HepG2 (cell line): ENCODE results near the gene KIF2C. TPM values are rescaled to one million over a fixed set of nuclear protein-coding genes. Genes with fewer than 3 reads are reported as not detected.
A peak's percentile ranks its signal among the peaks of the same experiment; 100 is the strongest.

ENCODE experiments used
- CBX5 ChIP-seq: sonication (generic); formaldehyde crosslinking; IDR thresholded peaks from 2 replicates; pipeline ENCODE4 v1.4.0; 2020; ENCODE audit warnings: missing genetic modification reagents, borderline replicate concordance
- FOXO1 ChIP-seq: sonication (generic); formaldehyde crosslinking; IDR thresholded peaks from 2 replicates; pipeline ENCODE4 v1.4.0; 2020; ENCODE audit warnings: missing genetic modification reagents
- HNF4G ChIP-seq, 2 experiments: sonication (generic) in 1 of 2; formaldehyde crosslinking in 1 of 2; IDR thresholded peaks; 2 replicates each; pipeline versions ENCODE4 v1.4.0 to v1.6.1; 2011 to 2020; ENCODE audit warnings: borderline replicate concordance in 2 of 2, low read depth in 2 of 2, mild to moderate bottlenecking in 2 of 2, low read length in 1 of 2, missing genetic modification reagents in 1 of 2, moderate library complexity in 1 of 2
- IRF1 ChIP-seq: sonication (generic); formaldehyde crosslinking; IDR thresholded peaks from 2 replicates; pipeline ENCODE4 v1.4.0; 2020; ENCODE audit warnings: low read depth, mild to moderate bottlenecking, missing genetic modification reagents
- POGK ChIP-seq: sonication (generic); formaldehyde crosslinking; conservative IDR thresholded peaks from 2 replicates; pipeline ENCODE4 v1.8.0; 2022; ENCODE audit warnings: mild to moderate bottlenecking, moderate library complexity, missing genetic modification reagents
- RXRA ChIP-seq: sonication (generic); formaldehyde crosslinking; IDR thresholded peaks from 2 replicates; pipeline ENCODE4 v1.5.1; 2020; ENCODE audit warnings: missing genetic modification reagents
- RXRB ChIP-seq: IDR thresholded peaks from 2 replicates; pipeline ENCODE4 v1.6.1; 2016; ENCODE audit warnings: borderline replicate concordance, missing genetic modification reagents, missing compliant biosample characterization
- SSRP1 ChIP-seq: IDR thresholded peaks from 2 replicates; pipeline ENCODE4 v1.6.1; 2016; ENCODE audit warnings: control low read depth
- XRCC5 ChIP-seq: fragments of 200-400 bp; formaldehyde crosslinking; optimal IDR thresholded peaks from 2 replicates; pipeline ENCODE3; 2017; ENCODE audit warnings: mild to moderate bottlenecking, low read length
- ZNF614 ChIP-seq: IDR thresholded peaks from 2 replicates; pipeline ENCODE4 v1.6.1; 2018; ENCODE audit warnings: missing biosample characterization, missing genetic modification reagents, inconsistent platforms, borderline replicate concordance
- polyA plus RNA-seq, 8 experiments: library from polyadenylated mRNA; depleted of rRNA in 3 of 8; stranded (reverse) in 7 of 8; unstranded in 1 of 8; fragments of >200 nt; fragmentation: Illumina TruSeq in 4 of 8; extraction: Trizol in 4 of 8; gene quantifications; 2 replicates each; pipeline versions ENCODE4 v1.2.1 to v1.2.3, GENCODE V29; 2011 to 2016; ENCODE audit warnings: low read depth in 4 of 8, missing spikeins in 1 of 8, mixed read lengths in 1 of 8; ENCODE audit not compliant: insufficient read depth in 1 of 8
- total RNA-seq, 5 experiments: library from RNA; depleted of rRNA; stranded (reverse); fragments of >200 nt; fragmentation: Illumina TruSeq; extraction: Trizol; gene quantifications; 2 replicates each; pipeline ENCODE4 v1.2.3, GENCODE V29; 2016; ENCODE audit warnings: low read depth in 1 of 5
- TF ChIP-seq, protein P1 (sequence below): sonication (generic); formaldehyde crosslinking; IDR thresholded peaks from 2 replicates; pipeline ENCODE4 v1.4.0; 2020; ENCODE audit warnings: missing genetic modification reagents
- TF ChIP-seq, protein P2 (sequence below): sonication (generic); formaldehyde crosslinking; IDR thresholded peaks from 2 replicates; pipeline ENCODE4 v1.4.0; 2020; ENCODE audit warnings: missing genetic modification reagents, borderline replicate concordance
- TF ChIP-seq, protein P3 (sequence below): sonication (generic); formaldehyde crosslinking; IDR thresholded peaks from 2 replicates; pipeline ENCODE4 v1.4.0; 2020; ENCODE audit warnings: mild to moderate bottlenecking, missing genetic modification reagents
- TF ChIP-seq, protein P4 (sequence below): sonication (generic); formaldehyde crosslinking; IDR thresholded peaks from 2 replicates; pipeline ENCODE4 v1.4.0; 2020; ENCODE audit warnings: mild to moderate bottlenecking, missing genetic modification reagents, borderline replicate concordance

Gene KIF2C
- total and polyA plus RNA-seq, 2 of the 13 experiments (the other 11 are each of a cell fraction or from before 2014, with no cell fraction given), result 29.7 to 53.7 TPM

DNA sequence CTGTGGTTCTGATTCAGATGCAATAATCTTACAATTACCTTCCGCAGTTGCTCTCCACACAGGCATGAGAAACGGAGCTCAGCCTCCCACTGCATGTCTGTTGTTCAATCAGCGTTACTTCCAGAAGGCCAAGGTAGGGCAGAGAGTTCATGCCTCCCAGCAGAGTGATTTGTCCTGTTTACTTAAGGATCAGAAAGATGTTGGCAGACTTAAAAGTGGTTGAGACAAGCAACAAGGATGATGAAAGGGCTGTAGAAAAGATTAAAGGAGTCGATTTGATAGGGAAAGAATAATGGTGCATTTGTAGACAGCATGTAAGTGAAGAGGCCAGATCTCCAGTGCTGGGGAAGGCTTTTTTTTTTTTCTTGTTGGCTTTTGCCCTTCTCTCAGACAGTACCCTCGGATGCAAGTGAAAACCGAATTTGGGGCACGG is 38.5 kb upstream of the KIF2C start (continued):
- TF ChIP-seq POGK (CRISPR knock-in tag), result no peak
- TF ChIP-seq IRF1 (CRISPR knock-in tag), result no peak
- no peak for TF ChIP-seq ZNF614 (CRISPR knock-in tag)
- TF ChIP-seq RXRA (CRISPR knock-in tag), result peak; percentile 87; the same call in 1 of the 2 replicates
- TF ChIP-seq CBX5 (CRISPR knock-in tag), result peak; percentile 55; the same call in 1 of the 2 replicates
- TF ChIP-seq, protein P1, sequence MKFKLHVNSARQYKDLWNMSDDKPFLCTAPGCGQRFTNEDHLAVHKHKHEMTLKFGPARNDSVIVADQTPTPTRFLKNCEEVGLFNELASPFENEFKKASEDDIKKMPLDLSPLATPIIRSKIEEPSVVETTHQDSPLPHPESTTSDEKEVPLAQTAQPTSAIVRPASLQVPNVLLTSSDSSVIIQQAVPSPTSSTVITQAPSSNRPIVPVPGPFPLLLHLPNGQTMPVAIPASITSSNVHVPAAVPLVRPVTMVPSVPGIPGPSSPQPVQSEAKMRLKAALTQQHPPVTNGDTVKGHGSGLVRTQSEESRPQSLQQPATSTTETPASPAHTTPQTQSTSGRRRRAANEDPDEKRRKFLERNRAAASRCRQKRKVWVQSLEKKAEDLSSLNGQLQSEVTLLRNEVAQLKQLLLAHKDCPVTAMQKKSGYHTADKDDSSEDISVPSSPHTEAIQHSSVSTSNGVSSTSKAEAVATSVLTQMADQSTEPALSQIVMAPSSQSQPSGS (CRISPR knock-in tag), result peak; percentile 48; the same call in 1 of the 2 replicates
- TF ChIP-seq, protein P2, sequence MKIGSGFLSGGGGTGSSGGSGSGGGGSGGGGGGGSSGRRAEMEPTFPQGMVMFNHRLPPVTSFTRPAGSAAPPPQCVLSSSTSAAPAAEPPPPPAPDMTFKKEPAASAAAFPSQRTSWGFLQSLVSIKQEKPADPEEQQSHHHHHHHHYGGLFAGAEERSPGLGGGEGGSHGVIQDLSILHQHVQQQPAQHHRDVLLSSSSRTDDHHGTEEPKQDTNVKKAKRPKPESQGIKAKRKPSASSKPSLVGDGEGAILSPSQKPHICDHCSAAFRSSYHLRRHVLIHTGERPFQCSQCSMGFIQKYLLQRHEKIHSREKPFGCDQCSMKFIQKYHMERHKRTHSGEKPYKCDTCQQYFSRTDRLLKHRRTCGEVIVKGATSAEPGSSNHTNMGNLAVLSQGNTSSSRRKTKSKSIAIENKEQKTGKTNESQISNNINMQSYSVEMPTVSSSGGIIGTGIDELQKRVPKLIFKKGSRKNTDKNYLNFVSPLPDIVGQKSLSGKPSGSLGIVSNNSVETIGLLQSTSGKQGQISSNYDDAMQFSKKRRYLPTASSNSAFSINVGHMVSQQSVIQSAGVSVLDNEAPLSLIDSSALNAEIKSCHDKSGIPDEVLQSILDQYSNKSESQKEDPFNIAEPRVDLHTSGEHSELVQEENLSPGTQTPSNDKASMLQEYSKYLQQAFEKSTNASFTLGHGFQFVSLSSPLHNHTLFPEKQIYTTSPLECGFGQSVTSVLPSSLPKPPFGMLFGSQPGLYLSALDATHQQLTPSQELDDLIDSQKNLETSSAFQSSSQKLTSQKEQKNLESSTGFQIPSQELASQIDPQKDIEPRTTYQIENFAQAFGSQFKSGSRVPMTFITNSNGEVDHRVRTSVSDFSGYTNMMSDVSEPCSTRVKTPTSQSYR (CRISPR knock-in tag), result peak; percentile 48; the same call in 1 of the 2 replicates
- peak; percentile 30 for TF ChIP-seq XRCC5
- peak; percentile 87 for TF ChIP-seq RXRB
- peak; percentile 39; the same call in 1 of the 2 replicates for TF ChIP-seq FOXO1 (CRISPR knock-in tag)
- TF ChIP-seq, protein P3, sequence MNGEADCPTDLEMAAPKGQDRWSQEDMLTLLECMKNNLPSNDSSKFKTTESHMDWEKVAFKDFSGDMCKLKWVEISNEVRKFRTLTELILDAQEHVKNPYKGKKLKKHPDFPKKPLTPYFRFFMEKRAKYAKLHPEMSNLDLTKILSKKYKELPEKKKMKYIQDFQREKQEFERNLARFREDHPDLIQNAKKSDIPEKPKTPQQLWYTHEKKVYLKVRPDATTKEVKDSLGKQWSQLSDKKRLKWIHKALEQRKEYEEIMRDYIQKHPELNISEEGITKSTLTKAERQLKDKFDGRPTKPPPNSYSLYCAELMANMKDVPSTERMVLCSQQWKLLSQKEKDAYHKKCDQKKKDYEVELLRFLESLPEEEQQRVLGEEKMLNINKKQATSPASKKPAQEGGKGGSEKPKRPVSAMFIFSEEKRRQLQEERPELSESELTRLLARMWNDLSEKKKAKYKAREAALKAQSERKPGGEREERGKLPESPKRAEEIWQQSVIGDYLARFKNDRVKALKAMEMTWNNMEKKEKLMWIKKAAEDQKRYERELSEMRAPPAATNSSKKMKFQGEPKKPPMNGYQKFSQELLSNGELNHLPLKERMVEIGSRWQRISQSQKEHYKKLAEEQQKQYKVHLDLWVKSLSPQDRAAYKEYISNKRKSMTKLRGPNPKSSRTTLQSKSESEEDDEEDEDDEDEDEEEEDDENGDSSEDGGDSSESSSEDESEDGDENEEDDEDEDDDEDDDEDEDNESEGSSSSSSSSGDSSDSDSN, result peak; percentile 46
- no peak for TF ChIP-seq SSRP1 (CRISPR knock-in tag)
- TF ChIP-seq HNF4G (IDR thresholded peaks at IDR 0.05; ENCODE audit: borderline replicate concordance, low read depth, low read length), result peak; percentile 50; the same call in 1 of the 2 replicates
- TF ChIP-seq HNF4G (CRISPR knock-in tag; IDR thresholded peaks at IDR 0.05; ENCODE audit: borderline replicate concordance, low read depth), result no peak
- TF ChIP-seq, protein P4, sequence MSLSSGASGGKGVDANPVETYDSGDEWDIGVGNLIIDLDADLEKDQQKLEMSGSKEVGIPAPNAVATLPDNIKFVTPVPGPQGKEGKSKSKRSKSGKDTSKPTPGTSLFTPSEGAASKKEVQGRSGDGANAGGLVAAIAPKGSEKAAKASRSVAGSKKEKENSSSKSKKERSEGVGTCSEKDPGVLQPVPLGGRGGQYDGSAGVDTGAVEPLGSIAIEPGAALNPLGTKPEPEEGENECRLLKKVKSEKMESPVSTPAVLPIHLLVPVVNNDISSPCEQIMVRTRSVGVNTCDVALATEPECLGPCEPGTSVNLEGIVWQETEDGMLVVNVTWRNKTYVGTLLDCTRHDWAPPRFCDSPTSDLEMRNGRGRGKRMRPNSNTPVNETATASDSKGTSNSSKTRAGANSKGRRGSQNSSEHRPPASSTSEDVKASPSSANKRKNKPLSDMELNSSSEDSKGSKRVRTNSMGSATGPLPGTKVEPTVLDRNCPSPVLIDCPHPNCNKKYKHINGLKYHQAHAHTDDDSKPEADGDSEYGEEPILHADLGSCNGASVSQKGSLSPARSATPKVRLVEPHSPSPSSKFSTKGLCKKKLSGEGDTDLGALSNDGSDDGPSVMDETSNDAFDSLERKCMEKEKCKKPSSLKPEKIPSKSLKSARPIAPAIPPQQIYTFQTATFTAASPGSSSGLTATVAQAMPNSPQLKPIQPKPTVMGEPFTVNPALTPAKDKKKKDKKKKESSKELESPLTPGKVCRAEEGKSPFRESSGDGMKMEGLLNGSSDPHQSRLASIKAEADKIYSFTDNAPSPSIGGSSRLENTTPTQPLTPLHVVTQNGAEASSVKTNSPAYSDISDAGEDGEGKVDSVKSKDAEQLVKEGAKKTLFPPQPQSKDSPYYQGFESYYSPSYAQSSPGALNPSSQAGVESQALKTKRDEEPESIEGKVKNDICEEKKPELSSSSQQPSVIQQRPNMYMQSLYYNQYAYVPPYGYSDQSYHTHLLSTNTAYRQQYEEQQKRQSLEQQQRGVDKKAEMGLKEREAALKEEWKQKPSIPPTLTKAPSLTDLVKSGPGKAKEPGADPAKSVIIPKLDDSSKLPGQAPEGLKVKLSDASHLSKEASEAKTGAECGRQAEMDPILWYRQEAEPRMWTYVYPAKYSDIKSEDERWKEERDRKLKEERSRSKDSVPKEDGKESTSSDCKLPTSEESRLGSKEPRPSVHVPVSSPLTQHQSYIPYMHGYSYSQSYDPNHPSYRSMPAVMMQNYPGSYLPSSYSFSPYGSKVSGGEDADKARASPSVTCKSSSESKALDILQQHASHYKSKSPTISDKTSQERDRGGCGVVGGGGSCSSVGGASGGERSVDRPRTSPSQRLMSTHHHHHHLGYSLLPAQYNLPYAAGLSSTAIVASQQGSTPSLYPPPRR, result peak; percentile 78
